GM12878 (cell line): ENCODE data around the gene SLC24A4. TPM values are rescaled to one million over a fixed set of nuclear protein-coding genes. Genes with fewer than 3 reads are reported as not detected.

Experiments used
- ATAC-seq: fragments of 200-7000 bp; cut with Tn5 transposase; 3 replicates; pipeline ENCODE4 v1.9.1; 2020; ENCODE audit warnings: mild to moderate bottlenecking, moderate library complexity
- BruUV-seq: library from RNA; stranded (reverse); fragments of 400-500 nt; replicated peaks from 2 replicates; lab custom pipeline; 2021; lab: Mats Ljungman, UMichigan
- CTCF ChIA-PET: fragments of 300-600 bp; sonication (Branson Sonifier 250); formaldehyde crosslinking; extraction: SDS; loops from one replicate; lab custom pipeline; 2021; ENCODE audit warnings: inconsistent platforms; lab: Yijun Ruan, JAX
- POLR2A ChIA-PET: fragments of 350-600 bp; formaldehyde crosslinking; extraction: SDS; loops from one replicate; lab custom pipeline; 2021; ENCODE audit warnings: inconsistent platforms; lab: Charles Lee
- RAD21 ChIA-PET: fragments of 300-600 bp; sonication (Branson Sonifier 250); formaldehyde crosslinking; loops from one replicate; lab custom pipeline; 2023; ENCODE audit warnings: antibody characterized with exemption; ENCODE audit not compliant: unreplicated experiment; lab: Charles Lee
- SMC1A ChIA-PET: fragments of 300-600 bp; sonication (Branson Sonifier 250); formaldehyde crosslinking; loops from one replicate; lab custom pipeline; 2023; ENCODE audit not compliant: unreplicated experiment, uncharacterized antibody; lab: Charles Lee
- DNase-seq: peaks from one replicate; pipeline ENCODE4 v3.0.0-alpha.2; 2011; ENCODE audit warnings: low read depth, low spot score
- FAIRE-seq: peaks from 3 replicates; lab custom pipeline; 2011; peaks lifted over from hg19 to GRCh38; lab: Jason Lieb, UNC
- H2AFZ ChIP-seq: 2 replicates; pipeline ENCODE4 v1.6.0; 2011; ENCODE audit warnings: low read depth, low read length, control low read depth; ENCODE audit not compliant: control insufficient read depth
- H3K27ac ChIP-seq: 2 replicates; pipeline ENCODE4 v1.5.1; 2011; ENCODE audit warnings: control low read depth; ENCODE audit not compliant: control insufficient read depth, insufficient read depth
- H3K27me3 ChIP-seq, 2 experiments: replicated peaks in 1 of 2; 2 replicates each; pipeline versions ENCODE4 v1.6.0 to v1.6.1; 2011; ENCODE audit warnings: low read length in 1 of 2; ENCODE audit not compliant: control insufficient read depth in 2 of 2, insufficient read depth in 2 of 2
- H3K36me3 ChIP-seq, 2 experiments: 2 replicates each; pipeline ENCODE4 v1.5.1; 2011; ENCODE audit warnings: low read length in 1 of 2; ENCODE audit not compliant: control insufficient read depth in 2 of 2, insufficient read depth in 2 of 2
- H3K4me1 ChIP-seq: 2 replicates; pipeline ENCODE4 v1.6.1; 2011; ENCODE audit warnings: mild to moderate bottlenecking, low read length, moderate library complexity, mixed read lengths; ENCODE audit not compliant: control insufficient read depth, insufficient read depth
- H3K4me2 ChIP-seq: 2 replicates; pipeline ENCODE4 v1.6.0; 2011; ENCODE audit warnings: control low read depth; ENCODE audit not compliant: control insufficient read depth, insufficient read depth
- H3K4me3 ChIP-seq: fragments of 200-600 bp; sonication (generic); 2 replicates; pipeline ENCODE4 v1.5.1; 2016
- H3K79me2 ChIP-seq: 2 replicates; pipeline ENCODE4 v1.6.0; 2011; ENCODE audit warnings: low read length; ENCODE audit not compliant: control insufficient read depth, insufficient read depth
- H3K9ac ChIP-seq: 2 replicates; pipeline ENCODE4 v1.8.0; 2011; ENCODE audit warnings: low read length, control low read depth, mixed read lengths; ENCODE audit not compliant: control insufficient read depth, insufficient read depth
- H3K9me3 ChIP-seq: replicated peaks from 3 replicates; pipeline ENCODE4 v1.5.1; 2011; ENCODE audit warnings: mild to moderate bottlenecking, low read length; ENCODE audit not compliant: control insufficient read depth, insufficient read depth
- H4K20me1 ChIP-seq: 2 replicates; pipeline ENCODE4 v1.6.0; 2011; ENCODE audit not compliant: control insufficient read depth, insufficient read depth
- BMI1 ChIP-seq: fragments of 450-650 bp; IDR thresholded peaks from 2 replicates; pipeline ENCODE4 v1.6.1; 2016; ENCODE audit warnings: mild to moderate bottlenecking, moderate library complexity, borderline replicate concordance
- BRCA1 ChIP-seq: IDR thresholded peaks from 2 replicates; pipeline ENCODE4 v1.6.1; 2011; ENCODE audit warnings: low read depth, low read length, improper control_type of control experiment
- CEBPB ChIP-seq, 2 experiments: fragments of 150-350 bp in 1 of 2; IDR thresholded peaks; 2 replicates each; pipeline ENCODE4 v1.6.1; 2012 to 2014; ENCODE audit warnings: low read depth in 2 of 2, low read length in 2 of 2, borderline replicate concordance in 1 of 2, inconsistent platforms in 1 of 2
- EED ChIP-seq: sonication (generic); IDR thresholded peaks from 2 replicates; pipeline ENCODE4 v1.6.1; 2016; ENCODE audit warnings: antibody characterized with exemption, low read depth
- ETV6 ChIP-seq, 2 experiments: fragments of 450-650 bp in 1 of 2; IDR thresholded peaks in 1 of 2; conservative IDR thresholded peaks in 1 of 2; 2 replicates each; pipeline ENCODE4 v1.6.1; 2014; ENCODE audit warnings: antibody characterized with exemption in 1 of 2, borderline replicate concordance in 1 of 2, low read depth in 1 of 2, mild to moderate bottlenecking in 1 of 2, moderate library complexity in 1 of 2
- FOXK2 ChIP-seq: fragments of 450-650 bp; IDR thresholded peaks from 2 replicates; pipeline ENCODE4 v1.6.1; 2017; ENCODE audit warnings: mild to moderate bottlenecking, moderate library complexity
- KAT2A ChIP-seq: conservative IDR thresholded peaks from 2 replicates; pipeline ENCODE4 v1.6.1; 2011; ENCODE audit warnings: low read depth, low read length; ENCODE audit not compliant: control insufficient read depth
- KDM1A ChIP-seq: fragments of 200-600 bp; sonication (generic); IDR thresholded peaks from 2 replicates; pipeline ENCODE4 v1.6.1; 2016; ENCODE audit warnings: borderline replicate concordance
- MTA3 ChIP-seq: IDR thresholded peaks from 2 replicates; pipeline ENCODE4 v1.6.1; 2012; ENCODE audit warnings: low read length, inconsistent platforms, borderline replicate concordance
- MYC ChIP-seq: IDR thresholded peaks from 2 replicates; pipeline ENCODE4 v1.6.1; 2011; ENCODE audit warnings: mild to moderate bottlenecking, low read length, moderate library complexity, inconsistent platforms; ENCODE audit not compliant: insufficient read depth, insufficient replicate concordance, insufficient read length, severe bottlenecking
- NR2F1 ChIP-seq: fragments of 450-650 bp; conservative IDR thresholded peaks from 2 replicates; pipeline ENCODE4 v1.6.1; 2017; ENCODE audit warnings: mild to moderate bottlenecking
- WGBS: methylation state at CpG from one replicate; pipeline ENCODE4 v1.1.6; 2016; ENCODE audit warnings: low lambda C conversion rate; ENCODE audit not compliant: insufficient replicate concordance, insufficient coverage; ENCODE audit errors: missing lambda C conversion rate; 5-methylcytosine and 5-hydroxymethylcytosine counted together
- in situ Hi-C: fragments of 300-500 bp; cut with MboI; formaldehyde crosslinking; loops from 9 replicates; pipeline ENCODE4 v1.14.3; 2018; ENCODE audit warnings: mixed read lengths
- intact Hi-C: fragments of 100-400 bp; cut with micrococcal nuclease; formaldehyde crosslinking; loops from one replicate; pipeline ENCODE4 v1.14.2; 2022; ENCODE audit not compliant: unreplicated experiment
- polyA plus RNA-seq, 11 experiments: library from polyadenylated mRNA; depleted of rRNA in 4 of 11; unstranded in 6 of 11; stranded (reverse) in 5 of 11; fragments of >200 nt; fragmentation: Nextera tagmentation in 4 of 11; fragmentation: Illumina TruSeq in 1 of 11; extraction: Ambion mirVana in 4 of 11; extraction: Trizol in 1 of 11; gene quantifications; 1 replicate in 1 of 11; 2 replicates in 10 of 11; pipeline versions ENCODE4 v1.2.1 to v1.2.3, GENCODE V29; 2011 to 2016; ENCODE audit warnings: inconsistent platforms in 2 of 11, missing spikeins in 2 of 11, low read depth in 1 of 11
- total RNA-seq, 4 experiments: library from RNA; depleted of rRNA in 3 of 4; stranded (reverse); fragments of >200 nt in 3 of 4; fragmentation: Illumina TruSeq in 1 of 4; extraction: Trizol in 1 of 4; gene quantifications; 2 replicates each; pipeline versions ENCODE4 v1.2.1 to v1.2.3, GENCODE V29; 2013 to 2021
- TF ChIP-seq, protein P1 (sequence below): fragments of 450-650 bp; formaldehyde crosslinking; IDR thresholded peaks from 2 replicates; pipeline ENCODE4 v1.5.0; 2022; ENCODE audit warnings: mild to moderate bottlenecking, missing genetic modification characterization
- TF ChIP-seq, protein P2 (sequence below): fragments of 450-650 bp; IDR thresholded peaks from 2 replicates; pipeline ENCODE4 v1.6.1; 2016; ENCODE audit warnings: mild to moderate bottlenecking

The SLC24A4 gene
- total and polyA plus RNA-seq, 10 of the 15 experiments (the other 5 are each of a cell fraction or from before 2014, with no cell fraction given): under 0.01 to 0.46 (median 0.04) TPM; not detected in 5

DNA sequence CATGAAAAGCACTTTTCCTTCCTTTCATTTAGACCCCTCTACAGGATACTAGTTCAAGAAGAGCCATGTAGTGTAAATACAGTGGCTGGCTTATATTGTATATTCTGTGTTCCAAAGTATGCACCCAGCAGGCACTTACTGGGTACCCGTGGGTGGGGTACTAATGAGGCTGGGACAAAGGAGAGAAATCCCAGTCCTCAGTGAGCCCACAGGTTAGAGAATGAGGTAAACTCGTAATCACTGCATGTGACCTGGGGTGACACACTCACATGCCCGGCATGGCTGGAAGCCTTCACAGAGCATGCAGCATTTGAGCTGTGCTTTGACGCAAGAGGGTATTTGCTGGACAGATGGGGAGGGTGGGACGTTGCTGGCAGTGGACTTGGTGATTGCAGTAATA is 17.1 kb downstream of the SLC24A4 start:
- Histone ChIP-seq H3K27ac (no peak overlapping the region), H3K27me3 (peaks cover 2 to 3% of the 10 kb centered on the region in 2 experiments; a peak in 2 of 4 replicates), H4K20me1 (no peaks in the 10 kb centered on the region), H3K9me3 (no peaks in the 10 kb centered on the region; the same call in 2 of the 3 replicates), H2AFZ (no peak overlapping the region), H3K4me3 (no peak overlapping the region), H3K4me1 (no peaks in the 10 kb centered on the region), H3K36me3 (no peaks in the 10 kb centered on the region), H3K79me2 (no peaks in the 10 kb centered on the region), H3K9ac (no peak overlapping the region), H3K4me2 (no peak overlapping the region)
- in situ Hi-C loops: no loop called here
- intact Hi-C loops: no loop called here
- CTCF ChIA-PET: no interaction called here
- POLR2A ChIA-PET: no interaction called here
- DNase-seq (no peak), FAIRE-seq (no peak), ATAC-seq (no peak)
- no peak for TF ChIP-seq KDM1A
- no peak for TF ChIP-seq CEBPB (IDR thresholded peaks at IDR 0.05; ENCODE audit: borderline replicate concordance in 1 of 2, low read depth in 2 of 2, low read length in 2 of 2)
- no peak for TF ChIP-seq BRCA1
- RAD21 ChIA-PET: no interaction called here
- whole genome bisulfite sequencing: 55% methylated on average over 5 of the region's 5 CpGs
- BruUV-seq: no TSS peak
- SMC1A ChIA-PET: interaction anchor here (1.7 kb wide), 1 partner anchor 13 kb away, joined by 7 read pairs; no protein-coding TSS in a partner anchor

DNA sequence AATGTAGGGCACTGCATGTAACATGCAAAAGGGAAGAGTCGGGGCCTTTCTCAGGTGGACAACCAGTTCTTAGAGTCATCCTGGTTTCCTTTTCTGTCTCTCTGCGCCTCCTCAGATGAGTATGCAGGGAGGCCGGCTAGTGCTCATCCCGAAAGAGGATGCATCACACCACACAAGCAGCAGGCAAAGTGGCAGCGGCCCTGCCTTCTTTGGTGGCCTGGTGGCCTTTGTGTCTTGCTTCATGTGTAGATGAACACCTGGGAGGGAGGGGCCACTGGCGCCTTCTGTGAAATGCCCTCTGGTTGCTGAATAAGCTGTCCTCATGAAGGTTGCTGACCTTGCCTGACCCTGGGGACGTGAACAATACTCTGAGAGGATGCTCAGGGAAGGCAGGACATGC is 18.0 kb downstream of the SLC24A4 start:
- ChIA-PET RAD21 (no interaction called here), CTCF (interaction anchor here (0.6 to 1.3 kb wide), 4 partner anchors 13 to 77 kb away, joined by 3 to 4 read pairs (median 4); no protein-coding TSS in a partner anchor), POLR2A (no interaction called here), SMC1A (interaction anchor here (0.9 to 1.9 kb wide), 3 partner anchors 10 to 206 kb away, joined by 3 to 9 read pairs (median 3); no protein-coding TSS in a partner anchor)
- no peaks in the 10 kb centered on the region; the same call in 2 of the 3 replicates for H3K9me3 ChIP-seq
- no peaks in the 10 kb centered on the region for H3K79me2 ChIP-seq
- no peak overlapping the region for H3K9ac ChIP-seq
- no TSS peak for BruUV-seq
- no peaks in the 10 kb centered on the region for H3K36me3 ChIP-seq
- intact Hi-C loops (no loop called here), in situ Hi-C loops (no loop called here)
- peaks cover 2 to 3% of the 10 kb centered on the region in 2 experiments; a peak in 2 of 4 replicates for H3K27me3 ChIP-seq
- no peak overlapping the region for H3K4me3 ChIP-seq
- whole genome bisulfite sequencing: under 1% methylated on average over 7 of the region's 7 CpGs
- DNase-seq: no peak
- H2AFZ ChIP-seq: no peak overlapping the region
- H4K20me1 ChIP-seq: no peaks in the 10 kb centered on the region
- no peak overlapping the region for H3K27ac ChIP-seq
- H3K4me2 ChIP-seq: no peak overlapping the region
- FAIRE-seq: peak; percentile 80
- peak; percentile 41 for ATAC-seq
- H3K4me1 ChIP-seq: no peaks in the 10 kb centered on the region
- no peak for TF ChIP-seq MTA3
- no peak for TF ChIP-seq FOXK2
- TF ChIP-seq MYC: no peak
- TF ChIP-seq, protein P1, sequence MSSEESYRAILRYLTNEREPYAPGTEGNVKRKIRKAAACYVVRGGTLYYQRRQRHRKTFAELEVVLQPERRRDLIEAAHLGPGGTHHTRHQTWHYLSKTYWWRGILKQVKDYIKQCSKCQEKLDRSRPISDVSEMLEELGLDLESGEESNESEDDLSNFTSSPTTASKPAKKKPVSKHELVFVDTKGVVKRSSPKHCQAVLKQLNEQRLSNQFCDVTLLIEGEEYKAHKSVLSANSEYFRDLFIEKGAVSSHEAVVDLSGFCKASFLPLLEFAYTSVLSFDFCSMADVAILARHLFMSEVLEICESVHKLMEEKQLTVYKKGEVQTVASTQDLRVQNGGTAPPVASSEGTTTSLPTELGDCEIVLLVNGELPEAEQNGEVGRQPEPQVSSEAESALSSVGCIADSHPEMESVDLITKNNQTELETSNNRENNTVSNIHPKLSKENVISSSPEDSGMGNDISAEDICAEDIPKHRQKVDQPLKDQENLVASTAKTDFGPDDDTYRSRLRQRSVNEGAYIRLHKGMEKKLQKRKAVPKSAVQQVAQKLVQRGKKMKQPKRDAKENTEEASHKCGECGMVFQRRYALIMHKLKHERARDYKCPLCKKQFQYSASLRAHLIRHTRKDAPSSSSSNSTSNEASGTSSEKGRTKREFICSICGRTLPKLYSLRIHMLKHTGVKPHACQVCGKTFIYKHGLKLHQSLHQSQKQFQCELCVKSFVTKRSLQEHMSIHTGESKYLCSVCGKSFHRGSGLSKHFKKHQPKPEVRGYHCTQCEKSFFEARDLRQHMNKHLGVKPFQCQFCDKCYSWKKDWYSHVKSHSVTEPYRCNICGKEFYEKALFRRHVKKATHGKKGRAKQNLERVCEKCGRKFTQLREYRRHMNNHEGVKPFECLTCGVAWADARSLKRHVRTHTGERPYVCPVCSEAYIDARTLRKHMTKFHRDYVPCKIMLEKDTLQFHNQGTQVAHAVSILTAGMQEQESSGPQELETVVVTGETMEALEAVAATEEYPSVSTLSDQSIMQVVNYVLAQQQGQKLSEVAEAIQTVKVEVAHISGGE (CRISPR knock-in tag): no peak
- 0 out of 2 replicates have a peak, but pooled peaks have one; percentile 18 for TF ChIP-seq NR2F1
- 0 out of 4 replicates have a peak, but pooled peaks of 1 of the 2 experiments have one; percentile 21 for TF ChIP-seq ETV6 (conservative IDR thresholded peaks at IDR 0.05 in 1 of 2, IDR thresholded peaks at IDR 0.05 in 1 of 2; ENCODE audit: borderline replicate concordance in 1 of 2, low read depth in 1 of 2)
- TF ChIP-seq, protein P2, sequence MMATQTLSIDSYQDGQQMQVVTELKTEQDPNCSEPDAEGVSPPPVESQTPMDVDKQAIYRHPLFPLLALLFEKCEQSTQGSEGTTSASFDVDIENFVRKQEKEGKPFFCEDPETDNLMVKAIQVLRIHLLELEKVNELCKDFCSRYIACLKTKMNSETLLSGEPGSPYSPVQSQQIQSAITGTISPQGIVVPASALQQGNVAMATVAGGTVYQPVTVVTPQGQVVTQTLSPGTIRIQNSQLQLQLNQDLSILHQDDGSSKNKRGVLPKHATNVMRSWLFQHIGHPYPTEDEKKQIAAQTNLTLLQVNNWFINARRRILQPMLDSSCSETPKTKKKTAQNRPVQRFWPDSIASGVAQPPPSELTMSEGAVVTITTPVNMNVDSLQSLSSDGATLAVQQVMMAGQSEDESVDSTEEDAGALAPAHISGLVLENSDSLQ: no peak
- TF ChIP-seq KAT2A: no peak
- no peak for TF ChIP-seq BMI1
- TF ChIP-seq EED: 0 out of 2 replicates have a peak, but pooled peaks have one; percentile 39
